HCT116 (cell line): ENCODE data around the gene TMSB4X. TPM values are rescaled to one million over a fixed set of nuclear protein-coding genes. Genes with fewer than 3 reads are reported as not detected.

ENCODE experiments used
- ATAC-seq: fragments of 200-7000 bp; cut with Tn5 transposase; 2 replicates; pipeline ENCODE4 v1.9.1; 2020; ENCODE audit warnings: mild to moderate bottlenecking, moderate library complexity
- BruUV-seq: library from RNA; stranded (reverse); fragments of 400-500 nt; replicated peaks from 2 replicates; lab custom pipeline; 2021; lab: Mats Ljungman, UMichigan
- CTCF ChIA-PET: fragments of 300-600 bp; sonication (Branson Sonifier 250); formaldehyde crosslinking; loops from one replicate; lab custom pipeline; 2021; ENCODE audit warnings: antibody characterized with exemption; lab: Charles Lee
- POLR2A ChIA-PET: fragments of 300-600, 350-600 bp; sonication (Branson Sonifier 250); formaldehyde crosslinking; loops from one replicate; lab custom pipeline; 2021; ENCODE audit warnings: antibody characterized with exemption; lab: Charles Lee
- RAD21 ChIA-PET, 2 experiments: fragments of 300-600 bp; sonication (Branson Sonifier 250); formaldehyde crosslinking; loops; one replicate each; lab custom pipeline; 2023; ENCODE audit warnings: low total read pairs in 2 of 2; ENCODE audit not compliant: uncharacterized antibody in 2 of 2, unreplicated experiment in 2 of 2, low non-redundant PET in 1 of 2; lab: Charles Lee
- DNase-seq: peaks from one replicate; pipeline ENCODE4 v3.0.0-alpha.2; 2010; ENCODE audit warnings: low read depth, low spot score
- H2AFZ ChIP-seq: fragments of 200-600 bp; shearing (Covaris generic), sonication (generic); 2 replicates; pipeline ENCODE4 v1.6.1; 2017; ENCODE audit warnings: low read depth, mixed run types, mixed read lengths, antibody characterized with exemption, low read length; ENCODE audit not compliant: poor library complexity, severe bottlenecking
- H3K27ac ChIP-seq: 2 replicates; pipeline ENCODE4 v1.5.1; 2012; ENCODE audit warnings: low read depth, low read length
- H3K27me3 ChIP-seq: fragments of 200-600 bp; sonication (generic); 2 replicates; pipeline ENCODE4 v1.6.1; 2016; ENCODE audit warnings: mixed run types, low read length, mixed read lengths; ENCODE audit not compliant: insufficient read depth
- H3K36me3 ChIP-seq, 2 experiments: fragments of 200-500 bp in 1 of 2; fragments of 200-600 bp in 1 of 2; sonication (Bioruptor generic) in 1 of 2; sonication (generic) in 1 of 2; 2 replicates each; pipeline versions ENCODE4 v1.5.1 to v1.6.1; 2014 to 2016; ENCODE audit warnings: low read length in 2 of 2, inconsistent platforms in 1 of 2, mixed read lengths in 1 of 2, mixed run types in 1 of 2; ENCODE audit not compliant: insufficient read depth in 2 of 2, control insufficient read depth in 1 of 2
- H3K4me1 ChIP-seq, 2 experiments: fragments of 200-600 bp in 1 of 2; sonication (generic) in 1 of 2; 2 replicates each; pipeline versions ENCODE4 v1.5.1 to v1.6.1; 2012 to 2017; ENCODE audit warnings: low read length in 2 of 2, inconsistent platforms in 1 of 2, mild to moderate bottlenecking in 1 of 2, mixed read lengths in 1 of 2, mixed run types in 1 of 2, moderate library complexity in 1 of 2; ENCODE audit not compliant: insufficient read depth in 2 of 2, control insufficient read depth in 1 of 2
- H3K4me2 ChIP-seq: fragments of 200-600 bp; sonication (generic); 2 replicates; pipeline ENCODE4 v1.6.1; 2017; ENCODE audit warnings: mixed run types, low read length, mixed read lengths
- H3K4me3 ChIP-seq, 2 experiments: fragments of 200-600 bp in 1 of 2; sonication (generic) in 1 of 2; replicated peaks in 1 of 2; 2 replicates each; pipeline ENCODE4 v1.5.1; 2011 to 2016; ENCODE audit warnings: low read length in 2 of 2, control low read depth in 1 of 2, low read depth in 1 of 2, mild to moderate bottlenecking in 1 of 2, mixed read lengths in 1 of 2, mixed run types in 1 of 2
- H3K79me2 ChIP-seq: fragments of 200-600 bp; sonication (generic); 2 replicates; pipeline ENCODE4 v1.6.1; 2017; ENCODE audit warnings: mild to moderate bottlenecking, mixed run types, low read length, moderate library complexity, mixed read lengths; ENCODE audit not compliant: insufficient read depth
- H3K9ac ChIP-seq: fragments of 200-600 bp; sonication (generic); 2 replicates; pipeline ENCODE4 v1.6.1; 2016; ENCODE audit warnings: low read length, mixed read lengths
- H3K9me2 ChIP-seq: fragments of 200-600 bp; sonication (generic), shearing (Covaris generic); 2 replicates; pipeline ENCODE4 v1.6.1; 2017; ENCODE audit warnings: mixed run types, mild to moderate bottlenecking, moderate library complexity; ENCODE audit not compliant: insufficient read depth
- H3K9me3 ChIP-seq, 2 experiments: fragments of 200-500 bp in 1 of 2; fragments of 200-600 bp in 1 of 2; sonication (Bioruptor generic) in 1 of 2; sonication (generic) in 1 of 2; 2 replicates each; pipeline ENCODE4 v1.6.1; 2014 to 2017; ENCODE audit warnings: low read length in 2 of 2, mixed read lengths in 2 of 2, inconsistent platforms in 1 of 2, low read depth in 1 of 2, mild to moderate bottlenecking in 1 of 2, mixed run types in 1 of 2, moderate library complexity in 1 of 2; ENCODE audit not compliant: control insufficient read depth in 1 of 2, insufficient read depth in 1 of 2
- H4K20me1 ChIP-seq: fragments of 200-600 bp; sonication (generic), shearing (Covaris generic); 2 replicates; pipeline ENCODE4 v1.6.1; 2017; ENCODE audit warnings: mixed run types, mild to moderate bottlenecking, moderate library complexity; ENCODE audit not compliant: insufficient read depth
- CBX3 ChIP-seq: IDR thresholded peaks from 2 replicates; pipeline ENCODE4 v1.6.1; 2012; ENCODE audit warnings: low read depth
- EGR1 ChIP-seq: IDR thresholded peaks from 2 replicates; pipeline ENCODE4 v1.6.1; 2012; ENCODE audit warnings: low read depth
- ELF1 ChIP-seq: IDR thresholded peaks from 2 replicates; pipeline ENCODE4 v1.6.1; 2012; ENCODE audit warnings: low read depth, borderline replicate concordance
- EZH2 ChIP-seq: fragments of 200-600 bp; sonication (generic); IDR thresholded peaks from 2 replicates; pipeline ENCODE4 v1.6.1; 2017; ENCODE audit warnings: antibody characterized with exemption, mixed run types
- POLR2AphosphoS5 ChIP-seq: IDR thresholded peaks from 2 replicates; pipeline ENCODE4 v1.6.1; 2011; ENCODE audit warnings: mild to moderate bottlenecking, low read depth, low read length, moderate library complexity
- SIN3A ChIP-seq: IDR thresholded peaks from 2 replicates; pipeline ENCODE4 v1.6.1; 2012; ENCODE audit warnings: low read depth
- SRF ChIP-seq: IDR thresholded peaks from 2 replicates; pipeline ENCODE4 v1.6.1; 2012; ENCODE audit warnings: low read depth
- YY1 ChIP-seq: IDR thresholded peaks from 2 replicates; pipeline ENCODE4 v1.6.1; 2011; ENCODE audit warnings: low read length, low read depth, moderate library complexity, mild to moderate bottlenecking; ENCODE audit not compliant: insufficient replicate concordance; ENCODE audit errors: extremely low read depth
- ZFX ChIP-seq: fragments of 450-650 bp; IDR thresholded peaks from 2 replicates; pipeline ENCODE4 v1.6.1; 2017
- intact Hi-C: fragments of 100-400 bp; cut with micrococcal nuclease; formaldehyde crosslinking; loops from 2 replicates; pipeline ENCODE4 v1.10.0; 2022
- total RNA-seq: library from RNA; stranded (reverse); gene quantifications from one replicate; pipeline ENCODE4 v1.2.1, GENCODE V29; 2021; ENCODE audit not compliant: unreplicated experiment
- TF ChIP-seq, protein P1 (sequence below), 3 experiments: fragments of 200-600 bp in 1 of 3; sonication (generic) in 1 of 3; IDR thresholded peaks in 2 of 3; conservative IDR thresholded peaks in 1 of 3; 2 replicates each; pipeline ENCODE4 v1.5.1; 2012 to 2017; ENCODE audit warnings: low read depth in 2 of 3, low read length in 2 of 3, antibody characterized with exemption in 1 of 3, borderline replicate concordance in 1 of 3, control low read depth in 1 of 3, mild to moderate bottlenecking in 1 of 3, mixed read lengths in 1 of 3, mixed run types in 1 of 3, moderate library complexity in 1 of 3; ENCODE audit not compliant: insufficient read depth in 1 of 3

Gene TMSB4X
- total RNA-seq, 1 experiment from 2014 or later: 407 TPM

DNA sequence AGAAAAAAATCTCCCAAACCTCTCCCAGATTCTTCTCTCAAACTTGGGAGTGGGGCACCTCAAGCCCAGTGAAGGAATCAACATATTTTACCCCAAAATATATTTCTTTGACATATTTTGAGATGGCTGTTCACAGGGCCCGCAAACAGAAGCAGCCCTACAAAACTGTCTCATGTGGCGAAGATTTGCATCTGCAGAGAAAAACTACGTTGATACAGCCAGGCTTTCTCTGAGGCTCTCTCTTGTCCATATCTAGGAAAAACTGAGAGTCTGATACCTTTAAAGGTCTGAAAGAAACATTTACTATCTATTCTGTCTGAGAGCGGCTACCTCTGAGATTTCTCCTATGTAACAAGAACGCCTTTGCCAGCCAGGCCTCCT is 23.3 kb upstream of the TMSB4X start:
- H3K27ac ChIP-seq: no peak overlapping the region
- POLR2A ChIA-PET: no interaction called here
- intact Hi-C loops: loop anchor here (10.0 kb wide), 1 partner anchor 1083 kb away; no protein-coding TSS in a partner anchor

DNA sequence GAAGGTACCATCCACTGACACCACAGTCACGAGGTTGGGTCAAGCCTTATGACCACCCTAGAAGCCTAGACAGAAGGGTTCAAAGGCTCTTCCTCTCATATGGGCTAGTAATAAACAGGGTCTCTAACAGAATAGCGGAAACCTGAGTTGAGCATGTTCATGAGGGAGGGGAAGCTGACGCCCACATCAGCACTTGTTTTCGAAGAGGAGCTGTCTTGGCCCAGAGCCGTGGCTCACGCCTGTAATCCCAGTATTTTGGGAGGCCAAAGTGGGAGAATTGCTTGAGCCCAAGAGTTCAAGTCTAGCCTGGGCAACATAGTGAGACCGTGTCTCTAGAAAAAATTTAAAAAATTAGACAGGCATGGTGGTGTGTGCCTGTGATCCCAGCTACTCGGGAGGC is 21.5 kb upstream of the TMSB4X start:
- ATAC-seq (no peak), DNase-seq (no peak)
- Histone ChIP-seq H4K20me1 (no peaks in the 10 kb centered on the region), H3K9me2 (no peaks in the 10 kb centered on the region), H3K4me3 (no peak overlapping the region), H3K27me3 (no peaks in the 10 kb centered on the region), H3K4me1 (peaks cover 14 to 18% of the 10 kb centered on the region in 2 experiments), H3K4me2 (no peak overlapping the region), H3K79me2 (no peaks in the 10 kb centered on the region), H3K27ac (no peak overlapping the region), H3K9ac (no peak overlapping the region), H3K9me3 (no peaks in the 10 kb centered on the region), H3K36me3 (no peaks in the 10 kb centered on the region), H2AFZ (no peak overlapping the region)
- ChIA-PET CTCF (no interaction called here), RAD21 (no interaction called here), POLR2A (no interaction called here)
- intact Hi-C loops: loop anchor here (10.0 kb wide), 1 partner anchor 1081 kb away; no protein-coding TSS in a partner anchor
- BruUV-seq: no TSS peak
- TF ChIP-seq CBX3 (no peak), ZFX (no peak), POLR2AphosphoS5 (no peak), EGR1 (no peak), EZH2 (no peak), YY1 (no peak), SRF (no peak)

More for the DNA sequence above, 23.3 kb upstream of the TMSB4X start:
- DNase-seq: no peak
- ChIA-PET CTCF (no interaction called here), RAD21 (no interaction called here)
- Histone ChIP-seq H3K79me2 (no peaks in the 10 kb centered on the region), H4K20me1 (no peaks in the 10 kb centered on the region), H3K9me2 (no peaks in the 10 kb centered on the region), H3K9me3 (no peaks in the 10 kb centered on the region), H3K4me3 (no peak overlapping the region), H3K36me3 (no peaks in the 10 kb centered on the region), H2AFZ (no peak overlapping the region), H3K4me2 (no peak overlapping the region)
- no TSS peak for BruUV-seq
- TF ChIP-seq SIN3A (no peak), ELF1 (no peak), POLR2AphosphoS5 (no peak)
- TF ChIP-seq, protein P1, sequence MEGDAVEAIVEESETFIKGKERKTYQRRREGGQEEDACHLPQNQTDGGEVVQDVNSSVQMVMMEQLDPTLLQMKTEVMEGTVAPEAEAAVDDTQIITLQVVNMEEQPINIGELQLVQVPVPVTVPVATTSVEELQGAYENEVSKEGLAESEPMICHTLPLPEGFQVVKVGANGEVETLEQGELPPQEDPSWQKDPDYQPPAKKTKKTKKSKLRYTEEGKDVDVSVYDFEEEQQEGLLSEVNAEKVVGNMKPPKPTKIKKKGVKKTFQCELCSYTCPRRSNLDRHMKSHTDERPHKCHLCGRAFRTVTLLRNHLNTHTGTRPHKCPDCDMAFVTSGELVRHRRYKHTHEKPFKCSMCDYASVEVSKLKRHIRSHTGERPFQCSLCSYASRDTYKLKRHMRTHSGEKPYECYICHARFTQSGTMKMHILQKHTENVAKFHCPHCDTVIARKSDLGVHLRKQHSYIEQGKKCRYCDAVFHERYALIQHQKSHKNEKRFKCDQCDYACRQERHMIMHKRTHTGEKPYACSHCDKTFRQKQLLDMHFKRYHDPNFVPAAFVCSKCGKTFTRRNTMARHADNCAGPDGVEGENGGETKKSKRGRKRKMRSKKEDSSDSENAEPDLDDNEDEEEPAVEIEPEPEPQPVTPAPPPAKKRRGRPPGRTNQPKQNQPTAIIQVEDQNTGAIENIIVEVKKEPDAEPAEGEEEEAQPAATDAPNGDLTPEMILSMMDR (IDR thresholded peaks at IDR 0.05 in 2 of 3, conservative IDR thresholded peaks at IDR 0.05 in 1 of 3; ENCODE audit: borderline replicate concordance in 1 of 3, insufficient read depth in 1 of 3, low read depth in 2 of 3, low read length in 2 of 3): no peak
- TF ChIP-seq, all 23 proteins: peak for 0
- Histone ChIP-seq H3K4me1 (peaks cover 19 to 21% of the 10 kb centered on the region in 2 experiments), H3K27me3 (no peaks in the 10 kb centered on the region), H3K9ac (no peak overlapping the region)
- ATAC-seq: no peak
